Transverse colon (tissue), 4 donors: ENCODE measurements around the gene SNRPB. TPM values are rescaled to one million over a fixed set of nuclear protein-coding genes. Genes with fewer than 3 reads are reported as not detected.
"Not testable (repeated sequence)": the region's sequence is repeated elsewhere in the genome, so short reads cannot be mapped to it uniquely, and the experiment has no call there.

Source experiments
- DNase-seq: peaks from one replicate; pipeline ENCODE4 v3.0.0-alpha.2; 2019
- H3K27ac ChIP-seq, 4 donors: fragments of 200-600 bp; sonication (generic); 2 replicates each; pipeline ENCODE4 v1.5.1; 2016 to 2018; ENCODE audit warnings: inconsistent platforms in 4 of 4
- H3K27me3 ChIP-seq: fragments of 200-600 bp; sonication (generic); 2 replicates; pipeline ENCODE4 v1.5.1; 2017; ENCODE audit warnings: inconsistent platforms
- H3K36me3 ChIP-seq, 4 donors: fragments of 200-600 bp; sonication (generic); 2 replicates each; pipeline ENCODE4 v1.5.1; 2017 to 2019; ENCODE audit warnings: inconsistent platforms in 4 of 4
- H3K4me1 ChIP-seq, 4 donors: fragments of 200-600 bp; sonication (generic); 2 replicates each; pipeline ENCODE4 v1.5.1; 2017 to 2020; ENCODE audit warnings: inconsistent platforms in 4 of 4
- H3K4me3 ChIP-seq, 4 donors: fragments of 200-600 bp; sonication (generic); 1 replicate in 1 of 4; 2 replicates in 3 of 4; pipeline versions ENCODE4 v1.5.1 to v1.6.1; 2017 to 2019; ENCODE audit warnings: inconsistent platforms in 4 of 4
- H3K9me3 ChIP-seq, 2 donors: fragments of 200-600 bp; sonication (generic); 2 replicates each; pipeline ENCODE4 v1.5.1; 2017 to 2019; ENCODE audit warnings: inconsistent platforms in 2 of 2
- EP300 ChIP-seq: sonication (generic); formaldehyde crosslinking; IDR thresholded peaks from one replicate; pipeline ENCODE4 v1.6.1; 2017; ENCODE audit warnings: antibody characterized with exemption, low read depth
- POLR2A ChIP-seq: fragments of 450-650 bp; IDR thresholded peaks from one replicate; pipeline ENCODE4 v1.6.1; 2016; ENCODE audit warnings: antibody characterized with exemption, mild to moderate bottlenecking, moderate library complexity
- POLR2AphosphoS5 ChIP-seq, 3 donors: sonication (generic); formaldehyde crosslinking; IDR thresholded peaks; one replicate each; pipeline ENCODE4 v1.6.1; 2016; ENCODE audit warnings: antibody characterized with exemption in 3 of 3
- WGBS, 2 donors: methylation state at CpG; one replicate each; pipeline ENCODE4 v1.1.5; 2018; ENCODE audit warnings: low coverage in 1 of 2; 5-methylcytosine and 5-hydroxymethylcytosine counted together
- in situ Hi-C, 4 donors: fragments of 200-750 bp; cut with MboI; loops; one replicate each; pipeline versions ENCODE4 v1.15.0 to v1.15.1; 2017; ENCODE audit warnings: low sequenced_read_pairs in 3 of 4, low pct_ligation_motif_present in 1 of 4, low pct_unique_long_range_greater_than_20kb in 1 of 4
- intact Hi-C: fragments of 100-400 bp; cut with DNase I; formaldehyde crosslinking; loops from one replicate; pipeline ENCODE4 v1.15.1; 2023; ENCODE audit warnings: low total_unique reads
- total RNA-seq, 4 donors: library from RNA; depleted of rRNA; stranded (reverse); fragments of >200 nt; gene quantifications; one replicate each; pipeline ENCODE4 v1.1.0, GENCODE V29; 2016
- TF ChIP-seq, protein P1 (sequence below), 5 experiments: fragments of 200-600 bp in 3 of 5; fragments of 450-650 bp in 2 of 5; sonication (generic) in 3 of 5; IDR thresholded peaks; 1 replicate in 2 of 5; 2 replicates in 3 of 5; pipeline ENCODE4 v1.5.1; 2016 to 2017; ENCODE audit warnings: antibody characterized with exemption in 5 of 5, inconsistent platforms in 3 of 5, mild to moderate bottlenecking in 2 of 5, moderate library complexity in 1 of 5

Gene SNRPB
- total RNA-seq, 4 donors from 2014 or later, result 50.9 to 144 (median 125) TPM

DNA sequence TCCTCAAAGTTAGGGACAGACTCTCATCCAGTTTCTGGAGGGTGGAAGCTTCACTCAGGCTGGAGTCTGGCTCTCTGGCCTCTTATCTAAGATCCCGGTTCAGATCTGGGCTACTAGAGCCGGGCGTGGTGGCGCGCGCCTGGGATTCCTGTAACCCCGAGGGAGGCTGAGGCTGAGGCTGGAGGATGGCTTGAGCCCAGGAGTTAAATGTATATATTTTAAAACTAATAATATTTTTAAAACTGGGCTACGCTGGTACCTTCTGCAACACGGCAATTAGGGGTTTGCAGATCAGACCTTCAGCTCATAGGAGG, 38.8 kb upstream of the SNRPB start:
- no peaks in the 10 kb centered on the region for H3K9me3 ChIP-seq
- no peak for TF ChIP-seq POLR2A
- no peak for TF ChIP-seq EP300
- TF ChIP-seq, protein P1, sequence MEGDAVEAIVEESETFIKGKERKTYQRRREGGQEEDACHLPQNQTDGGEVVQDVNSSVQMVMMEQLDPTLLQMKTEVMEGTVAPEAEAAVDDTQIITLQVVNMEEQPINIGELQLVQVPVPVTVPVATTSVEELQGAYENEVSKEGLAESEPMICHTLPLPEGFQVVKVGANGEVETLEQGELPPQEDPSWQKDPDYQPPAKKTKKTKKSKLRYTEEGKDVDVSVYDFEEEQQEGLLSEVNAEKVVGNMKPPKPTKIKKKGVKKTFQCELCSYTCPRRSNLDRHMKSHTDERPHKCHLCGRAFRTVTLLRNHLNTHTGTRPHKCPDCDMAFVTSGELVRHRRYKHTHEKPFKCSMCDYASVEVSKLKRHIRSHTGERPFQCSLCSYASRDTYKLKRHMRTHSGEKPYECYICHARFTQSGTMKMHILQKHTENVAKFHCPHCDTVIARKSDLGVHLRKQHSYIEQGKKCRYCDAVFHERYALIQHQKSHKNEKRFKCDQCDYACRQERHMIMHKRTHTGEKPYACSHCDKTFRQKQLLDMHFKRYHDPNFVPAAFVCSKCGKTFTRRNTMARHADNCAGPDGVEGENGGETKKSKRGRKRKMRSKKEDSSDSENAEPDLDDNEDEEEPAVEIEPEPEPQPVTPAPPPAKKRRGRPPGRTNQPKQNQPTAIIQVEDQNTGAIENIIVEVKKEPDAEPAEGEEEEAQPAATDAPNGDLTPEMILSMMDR (IDR thresholded peaks at IDR 0.05), result no peak
- no peak for TF ChIP-seq POLR2AphosphoS5 (IDR thresholded peaks at IDR 0.05)
- H3K4me1 ChIP-seq, result peaks cover 0 to 15% (median 11%) of the 10 kb centered on the region in 4 donors
- H3K27ac ChIP-seq, result peak overlapping the region; percentile 80 to 84 (median 82)
- intact Hi-C loops, result no loop called here
- no peaks in the 10 kb centered on the region for H3K36me3 ChIP-seq
- 65 to 76% methylated on average over 7 to 9 of the region's 9 CpGs for WGBS, 2 donors
- DNase-seq, result no peak
- H3K4me3 ChIP-seq, result peak overlapping the region; percentile 64 to 80 (median 75)
- in situ Hi-C loops, result no loop called here
- peaks cover 5% of the 10 kb centered on the region for H3K27me3 ChIP-seq

DNA sequence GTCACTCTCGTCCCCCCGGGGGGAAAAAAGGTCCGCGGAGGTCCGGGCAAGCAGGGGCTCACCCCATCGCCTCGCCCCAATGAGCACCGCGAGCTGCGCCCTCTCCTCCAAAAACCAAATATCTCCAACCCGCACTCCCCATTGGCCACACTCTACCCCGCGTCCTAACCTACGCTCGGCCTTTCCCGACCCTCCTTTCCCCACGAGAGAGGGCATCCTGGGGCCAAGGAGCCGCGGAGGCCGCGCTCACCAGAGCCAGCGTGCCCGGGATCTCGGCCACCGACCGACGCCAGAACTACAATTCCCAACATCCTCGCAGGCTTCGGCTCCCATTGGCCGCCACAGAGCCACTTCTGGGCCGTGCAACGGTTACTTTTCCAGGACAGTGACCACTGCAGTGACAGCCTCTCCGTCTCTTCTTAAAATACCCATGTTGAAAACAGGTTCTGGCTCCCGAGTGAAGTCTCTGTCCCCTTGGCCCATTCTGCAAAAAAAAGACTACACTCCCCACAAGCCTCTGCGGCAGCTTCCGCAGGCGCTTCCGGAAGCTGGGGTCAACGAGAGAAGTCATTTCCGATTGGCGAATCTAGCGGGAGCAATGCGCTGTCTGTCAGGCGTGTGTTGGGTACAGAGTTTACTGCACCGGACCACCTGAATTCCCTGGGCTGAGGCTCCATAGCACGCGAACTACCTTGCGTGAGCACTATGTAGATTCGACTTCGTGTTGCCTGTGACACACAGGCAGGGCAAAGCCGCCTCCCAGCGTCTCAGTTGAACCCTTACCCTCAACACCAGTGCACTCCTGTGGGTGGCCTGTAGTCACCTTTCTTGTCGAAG, 38.3 kb upstream of the SNRPB start, which contains the start of gene ZNF343:
Gene ZNF343, minus strand, starts transcription at position 285 of the 837 bp plus-strand sequence. CDS start 15,020 bp downstream, outside the sequence.
- WGBS, 2 donors, result 2% methylated on average over 49 of the region's 53 CpGs; no CpG with 5 or more reads in 1 of the 2 donors
- DNase-seq, result peak; percentile 83
- Histone ChIP-seq H3K27ac (peak within 1 kb of the TSS; percentile 80 to 84 (median 82)), H3K9me3 (no peaks in the 10 kb centered on the region), H3K27me3 (peaks cover 3% of the 10 kb centered on the region), H3K36me3 (no peaks in the 10 kb centered on the region), H3K4me3 (peak within 1 kb of the TSS; percentile 64 to 80 (median 75)), H3K4me1 (peaks cover 0 to 15% (median 11%) of the 10 kb centered on the region in 4 donors)
- in situ Hi-C loops (no loop called here), intact Hi-C loops (no loop called here)
- TF ChIP-seq, protein P1 (IDR thresholded peaks at IDR 0.05), result peak in 2 of 5 experiments; percentile 22 to 25
- TF ChIP-seq POLR2A (peak; percentile 58), POLR2AphosphoS5 (IDR thresholded peaks at IDR 0.05) (peak; percentile 59 to 67 (median 61)), EP300 (no peak)

DNA sequence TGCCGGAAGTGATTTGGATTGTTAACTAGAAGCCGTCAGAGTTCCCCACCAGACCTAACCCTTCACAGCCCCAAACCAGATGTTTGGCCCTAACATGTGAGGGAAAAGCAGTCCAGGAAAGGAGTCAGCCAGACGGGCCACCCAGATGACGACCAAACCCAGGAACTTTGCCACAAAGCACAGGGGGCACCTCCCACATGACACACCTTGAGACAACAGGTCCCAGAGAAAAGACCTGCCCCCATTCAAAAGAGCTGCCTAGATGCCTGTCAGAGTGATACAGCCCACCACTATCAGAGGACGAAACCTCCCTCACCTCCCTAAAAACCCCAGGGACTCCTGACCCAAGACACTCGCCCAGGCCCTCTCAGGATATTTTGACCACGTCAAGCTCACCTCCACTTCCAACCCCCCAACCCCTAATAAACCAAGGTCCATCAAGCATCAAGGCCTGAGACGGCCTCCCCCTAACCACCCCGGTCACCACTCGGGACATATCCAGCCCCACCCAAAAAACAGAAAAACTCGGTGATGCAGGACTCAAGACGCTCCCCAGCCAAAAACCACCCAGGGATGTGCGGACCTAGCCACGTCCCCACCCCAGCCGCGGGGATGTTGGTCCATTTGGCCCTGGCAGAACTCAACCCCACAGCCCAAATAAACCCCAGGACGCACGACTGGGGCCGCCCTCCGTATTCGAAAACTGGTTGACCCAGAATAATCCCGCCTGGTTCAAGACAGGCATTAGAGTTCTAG, 37.5 kb upstream of the SNRPB start:
- Histone ChIP-seq H3K27me3 (no peaks in the 10 kb centered on the region), H3K4me3 (peak overlapping the region; percentile 64 to 80 (median 75)), H3K4me1 (peaks cover 0 to 15% (median 11%) of the 10 kb centered on the region in 4 donors), H3K36me3 (no peaks in the 10 kb centered on the region), H3K27ac (peak overlapping the region; percentile 80 to 84 (median 82)), H3K9me3 (no peaks in the 10 kb centered on the region)
- TF ChIP-seq POLR2AphosphoS5 (IDR thresholded peaks at IDR 0.05) (no peak), POLR2A (no peak), EP300 (no peak)
- TF ChIP-seq, protein P1 (IDR thresholded peaks at IDR 0.05), result no peak
- in situ Hi-C loops (no loop called here), intact Hi-C loops (no loop called here)
- WGBS, 2 donors, result 9 to 25% methylated on average over 7 to 22 of the region's 22 CpGs
- DNase-seq, result peak; percentile 23

DNA sequence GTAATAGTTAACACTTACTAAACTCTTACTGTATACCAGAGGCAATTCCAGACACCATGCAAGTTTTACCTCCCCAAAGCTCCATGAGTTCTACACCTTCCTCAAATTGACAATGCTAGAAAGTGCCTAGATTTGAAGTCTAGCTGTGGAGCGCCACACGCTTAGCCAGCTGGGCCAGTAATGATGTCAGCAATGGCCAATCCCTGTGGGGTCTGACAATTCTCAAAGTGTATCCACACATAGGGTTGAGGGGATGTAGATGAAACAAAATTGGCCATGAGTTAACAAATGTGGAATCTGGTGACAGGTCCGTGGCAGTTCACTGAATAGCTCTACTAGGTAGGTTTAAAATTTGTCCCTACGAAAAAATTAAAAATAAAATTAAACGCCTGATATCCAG, 36.9 kb upstream of the SNRPB start:
- in situ Hi-C loops, result no loop called here
- no peaks in the 10 kb centered on the region for H3K27me3 ChIP-seq
- no peaks in the 10 kb centered on the region for H3K36me3 ChIP-seq
- 68 to 85% methylated on average over 3 to 5 of the region's 5 CpGs for WGBS, 2 donors
- H3K4me3 ChIP-seq, result peak overlapping the region in 1 of 4 donors; percentile 64
- TF ChIP-seq EP300 (no peak), POLR2A (no peak), POLR2AphosphoS5 (IDR thresholded peaks at IDR 0.05) (no peak)
- TF ChIP-seq, protein P1 (IDR thresholded peaks at IDR 0.05), result no peak
- intact Hi-C loops, result no loop called here
- peaks cover 0 to 15% (median 11%) of the 10 kb centered on the region in 4 donors for H3K4me1 ChIP-seq
- H3K9me3 ChIP-seq, result no peaks in the 10 kb centered on the region
- peak overlapping the region in 1 of 4 donors; percentile 80 for H3K27ac ChIP-seq
- no peak for DNase-seq

DNA sequence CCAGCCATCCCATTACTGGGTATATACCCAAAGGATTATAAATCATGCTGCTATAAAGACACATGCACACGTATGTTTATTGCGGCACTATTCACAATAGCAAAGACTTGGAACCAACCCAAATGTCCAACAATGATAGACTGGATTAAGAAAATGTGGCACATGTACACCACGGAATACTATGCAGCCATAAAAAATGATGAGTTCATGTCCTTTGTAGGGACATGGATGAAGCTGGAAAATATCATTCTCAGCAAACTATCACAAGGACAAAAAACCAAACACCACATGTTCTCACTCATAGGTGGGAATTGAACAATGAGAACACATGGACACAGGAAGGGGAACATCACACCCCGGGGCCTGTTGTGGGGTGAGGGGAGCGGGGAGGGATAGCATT, 35.8 kb upstream of the SNRPB start:
- H3K36me3 ChIP-seq, DNase-seq, in situ Hi-C loops, intact Hi-C loops, H3K27ac ChIP-seq, H3K27me3 ChIP-seq, H3K4me3 ChIP-seq, H3K9me3 ChIP-seq: not testable (repeated sequence)
- H3K4me1 ChIP-seq, result peaks cover 0 to 15% (median 11%) of the 10 kb centered on the region in 4 donors
- WGBS, 2 donors, result 88% methylated on average over 3 of the region's 5 CpGs; no CpG with 5 or more reads in 1 of the 2 donors

DNA sequence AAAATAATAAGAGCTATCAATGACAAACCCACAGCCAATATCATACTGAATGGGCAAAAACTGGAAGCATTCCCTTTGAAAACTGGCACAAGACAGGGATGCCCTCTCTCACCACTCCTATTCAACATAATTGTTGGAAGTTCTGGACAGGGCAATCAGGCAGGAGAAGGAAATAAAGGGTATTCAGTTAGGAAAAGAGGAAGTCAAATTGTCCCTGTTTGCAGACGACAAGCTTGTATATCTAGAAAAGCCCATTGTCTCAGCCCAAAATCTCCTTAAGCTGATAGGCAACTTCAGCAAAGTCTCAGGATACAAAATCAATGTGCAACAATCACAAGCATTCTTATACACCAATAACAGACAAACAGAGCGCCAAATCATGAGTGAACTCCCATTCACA, 34.2 kb upstream of the SNRPB start:
- H3K27ac ChIP-seq, H3K4me3 ChIP-seq, H3K36me3 ChIP-seq, DNase-seq, H3K9me3 ChIP-seq, in situ Hi-C loops, intact Hi-C loops, H3K27me3 ChIP-seq: not testable (repeated sequence)
- peaks cover 0 to 15% (median 11%) of the 10 kb centered on the region in 4 donors for H3K4me1 ChIP-seq
- WGBS, 2 donors, result 92 to 100% methylated on average over 1 to 2 of the region's 2 CpGs
